SIG-M5 (cell line): ENCODE measurements around the gene SYT1.
"Not testable (repeated sequence)": the region's sequence is repeated elsewhere in the genome, so short reads cannot be mapped to it uniquely, and the experiment has no call there.

Source experiments
- DNase-seq: peaks from one replicate; lab custom pipeline; 2025; lab: John Stamatoyannopoulos, UW

Gene SYT1

DNA sequence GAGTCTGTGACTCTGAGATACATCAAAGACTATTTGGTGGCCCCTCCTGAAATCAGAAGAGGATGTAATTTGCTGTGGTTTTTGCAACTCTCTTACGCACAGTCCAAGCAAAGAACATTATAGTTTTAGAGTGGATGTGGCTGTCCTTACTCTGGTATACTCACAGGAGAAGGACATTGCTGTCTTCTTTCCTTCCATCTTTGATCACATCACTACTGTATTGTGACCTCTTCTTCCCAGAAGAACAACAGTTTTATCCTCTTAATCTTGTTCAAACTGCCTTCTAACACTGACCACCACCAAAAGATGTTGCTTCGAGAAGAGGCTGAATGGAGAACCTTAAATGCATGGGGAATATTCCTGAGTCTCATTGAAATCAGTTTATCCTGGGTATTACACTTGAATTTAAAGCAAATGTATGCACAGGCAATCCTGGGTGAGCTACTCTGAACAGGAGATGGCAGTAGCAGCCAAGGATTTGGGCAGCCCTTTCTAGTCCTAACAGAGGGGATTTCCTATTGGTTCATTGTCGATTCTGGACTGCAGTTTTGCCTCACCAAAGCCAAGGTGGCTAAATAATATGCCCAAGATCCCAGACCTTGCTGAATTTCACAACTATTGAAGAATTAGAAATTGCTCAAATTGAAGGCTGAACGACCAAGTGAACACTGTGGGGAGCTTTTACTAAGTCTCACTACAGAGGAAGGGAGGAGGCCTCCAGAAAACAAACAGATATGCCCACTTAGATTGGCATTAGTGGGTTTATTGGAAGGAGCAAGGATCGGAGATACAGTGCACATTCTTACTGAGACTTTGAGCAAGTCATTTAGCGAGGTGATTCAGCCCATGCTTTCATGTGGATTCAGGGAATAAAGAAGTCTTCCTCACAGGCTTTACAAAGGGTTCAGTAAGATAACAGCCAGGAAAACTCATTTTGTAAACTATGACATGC, 543.4 kb downstream of the SYT1 start:
- no peak for DNase-seq

DNA sequence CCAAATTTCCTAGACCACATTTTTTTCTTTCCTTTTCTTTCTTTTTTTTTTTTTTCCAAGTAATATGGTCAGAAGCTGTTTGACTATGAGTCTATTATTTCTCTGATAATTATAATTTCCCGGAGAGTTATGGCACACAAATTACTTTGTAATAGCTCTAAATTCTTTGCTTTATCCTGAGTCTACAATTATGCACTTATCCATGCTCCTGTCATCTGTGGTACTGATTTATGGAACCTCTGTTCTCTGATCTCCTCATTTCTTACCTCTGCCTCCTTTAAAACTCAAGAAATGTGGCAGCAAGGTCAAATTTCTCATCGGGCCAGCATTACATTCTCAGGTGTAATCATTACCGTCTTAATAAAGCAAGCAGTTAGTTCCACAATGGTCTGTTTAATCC, 544.1 kb downstream of the SYT1 start:
- no peak for DNase-seq

DNA sequence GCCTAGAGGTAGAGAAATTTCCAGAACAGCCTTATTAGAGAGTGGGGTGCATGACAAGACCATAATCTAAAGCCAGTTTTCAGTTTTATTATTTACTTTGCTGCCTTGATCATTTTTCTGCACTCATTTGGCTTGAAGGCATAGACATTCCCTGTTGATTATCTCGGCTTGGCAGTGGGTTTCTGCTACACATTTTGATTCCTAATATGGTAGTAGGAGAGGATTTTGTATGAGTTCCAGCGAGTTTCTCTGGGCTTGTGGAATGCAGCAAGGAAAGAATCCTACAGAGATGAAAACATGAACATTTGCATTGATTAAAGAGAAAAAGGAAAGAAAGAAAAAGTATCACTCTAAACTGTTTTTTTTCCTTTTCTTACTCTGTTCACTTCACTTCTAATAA, 545.0 kb downstream of the SYT1 start:
- no peak for DNase-seq

DNA sequence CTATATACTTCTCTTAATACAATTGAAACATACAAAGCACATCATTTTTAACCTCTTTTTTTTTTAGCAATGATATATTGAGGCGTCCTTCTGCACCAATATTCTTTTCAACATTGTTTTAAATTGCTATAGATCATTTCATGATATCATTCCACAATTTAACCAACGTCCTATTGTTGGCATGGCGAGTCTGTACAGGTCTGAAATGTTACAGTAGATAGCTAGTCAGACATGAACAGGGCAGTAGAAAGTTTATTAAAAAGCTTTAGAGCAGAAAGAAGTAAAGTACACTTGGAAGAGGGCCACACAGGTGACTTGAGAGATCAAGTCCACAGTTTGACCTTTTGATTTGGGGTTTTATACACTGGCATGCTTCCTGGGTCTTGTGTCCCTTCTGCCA, 547.2 kb downstream of the SYT1 start:
- DNase-seq = no peak

DNA sequence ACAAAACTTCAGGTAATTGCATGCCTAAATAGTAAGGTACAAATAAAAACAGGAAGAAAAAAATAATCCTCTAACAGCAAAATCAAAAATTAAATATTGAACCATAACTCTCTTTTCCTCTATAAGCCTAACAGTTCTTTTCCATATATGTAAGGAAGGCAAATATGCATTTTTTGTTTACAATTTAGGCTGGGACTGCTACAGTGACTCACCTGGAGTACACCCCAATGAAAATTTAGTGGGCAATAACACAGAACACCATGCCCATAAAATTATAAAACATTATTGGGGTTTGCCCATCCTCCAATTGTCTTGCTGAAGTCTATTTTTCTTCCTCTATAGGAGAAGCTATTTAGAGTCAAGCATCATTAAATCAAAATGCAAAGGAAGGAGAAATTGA, 549.2 kb downstream of the SYT1 start:
- DNase-seq = no peak

DNA sequence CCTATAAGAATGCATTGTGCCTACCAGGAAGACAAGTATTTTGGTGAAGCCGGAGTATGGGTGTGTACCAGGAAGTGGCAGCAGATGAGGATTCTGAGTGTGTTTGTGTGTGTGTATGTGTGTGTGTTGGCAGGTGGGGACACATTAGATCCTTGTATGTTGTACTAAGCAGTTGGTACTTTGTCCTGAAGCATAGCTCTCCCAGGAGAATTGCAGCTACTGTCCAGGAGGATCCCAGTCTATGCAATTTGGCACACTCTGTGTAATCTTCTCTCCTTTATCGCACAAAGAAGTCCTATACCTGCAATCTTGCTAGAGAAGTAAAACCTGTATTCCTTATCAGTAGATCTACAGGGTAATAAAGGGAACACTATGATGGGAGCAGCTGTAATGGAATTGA, 549.7 kb downstream of the SYT1 start:
- DNase-seq = no peak

DNA sequence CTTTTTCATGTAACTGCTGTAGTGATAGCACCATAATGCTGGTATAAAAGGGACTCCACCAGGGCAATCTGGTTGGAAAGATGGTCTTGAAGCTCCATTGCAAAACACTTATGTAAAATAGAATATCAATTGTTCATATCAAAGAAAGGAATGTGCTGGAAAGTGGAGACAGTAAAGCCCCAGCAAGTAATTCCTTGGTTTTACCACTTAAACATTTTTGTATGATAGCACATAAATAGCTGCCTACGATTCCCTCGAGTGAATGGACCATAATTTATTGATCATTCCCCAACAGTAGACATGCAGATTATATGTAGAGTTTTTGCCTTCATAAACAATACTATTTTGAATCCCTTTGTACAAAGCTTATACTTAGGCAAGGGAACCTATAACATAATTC, 550.7 kb downstream of the SYT1 start:
- DNase-seq = no peak

DNA sequence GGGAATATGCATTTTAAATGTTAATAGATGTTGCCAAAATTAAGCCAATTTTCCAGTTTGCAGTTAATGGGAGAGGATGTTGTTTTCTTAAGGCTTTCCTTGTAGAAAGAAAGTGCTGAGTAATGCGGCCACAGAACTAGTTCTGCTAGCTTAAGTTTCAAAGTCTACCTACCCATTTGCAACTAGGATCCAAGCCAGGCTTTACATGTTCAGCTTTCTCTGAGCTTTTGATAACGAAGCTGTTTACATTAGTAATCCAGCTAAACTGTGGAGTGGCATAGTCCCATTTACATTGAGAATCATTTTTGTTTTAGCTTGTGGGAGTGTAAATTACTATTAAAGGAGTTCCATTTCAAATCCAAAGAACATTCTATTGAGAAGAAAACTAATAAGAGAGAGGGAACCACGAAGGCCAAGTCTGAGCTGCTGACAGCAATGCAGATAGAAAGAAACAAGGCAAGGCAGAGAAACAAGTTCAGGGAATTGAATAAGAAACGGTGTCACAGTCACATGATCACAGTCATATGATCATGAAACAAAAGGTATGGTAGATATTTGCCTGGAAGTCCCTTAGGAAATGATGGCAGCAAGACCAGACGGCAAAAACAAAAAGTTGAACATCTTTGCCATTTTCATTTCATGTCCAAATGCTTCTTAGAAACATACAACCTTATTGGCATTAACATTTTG, 551.3 kb downstream of the SYT1 start:
- no peak for DNase-seq

DNA sequence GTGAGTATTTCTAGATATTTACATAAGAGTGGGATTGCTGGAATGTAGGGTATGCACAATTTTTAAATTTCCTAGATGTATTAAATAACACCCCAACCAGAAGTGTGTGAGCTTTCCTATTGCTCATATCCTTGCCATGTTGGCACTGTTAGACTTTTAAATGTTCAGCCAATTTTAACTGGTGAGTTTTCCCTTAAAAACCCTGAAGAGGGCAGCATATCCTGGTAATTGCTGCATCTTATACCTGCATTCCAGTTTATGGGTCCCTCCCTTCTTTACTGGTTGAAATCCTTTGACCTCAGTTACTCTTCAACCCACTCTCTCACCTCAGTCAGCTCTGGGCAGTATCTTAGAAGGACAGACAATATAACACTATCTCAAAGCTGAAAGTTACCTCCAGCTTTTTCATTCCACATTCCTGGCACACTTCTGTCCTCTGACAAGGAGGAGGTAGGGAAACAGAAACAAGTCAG, 555.6 kb downstream of the SYT1 start:
- no peak for DNase-seq

DNA sequence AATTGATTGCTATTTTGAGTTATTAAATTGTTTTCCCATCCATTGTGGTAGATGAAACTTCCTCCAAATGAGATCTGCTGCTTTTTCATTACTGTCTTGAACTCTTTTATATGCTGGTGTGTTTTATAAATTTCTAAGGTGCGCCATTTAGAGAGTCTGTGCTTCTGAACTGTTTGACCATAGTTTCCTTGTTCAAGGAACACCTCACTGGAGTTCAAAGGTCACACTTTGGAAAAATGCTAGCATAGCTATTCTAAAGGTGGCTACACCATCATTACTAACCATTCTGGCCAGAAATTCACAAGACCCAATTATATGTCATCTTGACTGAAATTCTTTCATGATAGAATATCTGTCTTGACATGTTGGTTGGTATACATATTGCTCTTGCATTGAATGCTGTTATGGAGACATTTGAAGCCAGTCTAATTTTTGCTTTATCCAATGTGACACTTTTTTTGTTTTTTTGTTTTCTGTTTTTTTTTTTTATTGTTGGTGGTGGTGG, 556.7 kb downstream of the SYT1 start:
- DNase-seq = no peak

DNA sequence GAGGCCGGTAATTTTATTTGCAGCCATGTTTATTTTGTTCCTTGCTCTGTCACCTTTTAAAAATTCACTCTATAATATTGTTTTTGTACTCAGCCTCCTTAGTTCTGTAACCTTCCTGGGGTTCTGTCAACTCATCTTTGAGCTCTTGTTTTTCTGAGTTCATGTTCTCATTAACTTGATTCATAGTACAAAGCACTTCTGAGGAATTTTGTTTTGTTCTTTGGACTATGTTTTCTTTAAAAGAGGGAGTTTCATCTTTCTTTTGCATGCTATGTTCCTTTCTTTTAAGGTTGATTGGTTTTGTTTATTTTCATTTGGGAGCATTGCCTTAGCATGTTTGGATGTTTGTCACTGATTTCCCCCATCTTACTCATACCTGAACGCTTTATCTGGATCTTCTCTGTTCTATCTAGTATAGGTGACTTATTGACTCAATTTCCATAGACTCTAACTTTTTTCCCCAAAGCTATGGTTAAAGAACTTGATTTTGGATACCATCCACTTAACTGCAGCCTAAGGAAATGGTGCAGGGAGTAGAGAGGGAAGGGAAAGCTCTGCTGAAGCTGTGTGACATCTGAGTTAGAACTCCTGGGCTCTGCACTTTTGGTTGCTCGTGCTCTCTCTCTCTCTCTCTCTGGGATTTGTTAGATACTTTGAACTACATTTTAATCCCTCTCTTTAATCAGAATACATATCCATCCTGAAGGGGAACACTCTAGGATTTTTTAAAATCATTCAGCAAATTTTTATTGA, 557.7 kb downstream of the SYT1 start:
- DNase-seq = no peak

DNA sequence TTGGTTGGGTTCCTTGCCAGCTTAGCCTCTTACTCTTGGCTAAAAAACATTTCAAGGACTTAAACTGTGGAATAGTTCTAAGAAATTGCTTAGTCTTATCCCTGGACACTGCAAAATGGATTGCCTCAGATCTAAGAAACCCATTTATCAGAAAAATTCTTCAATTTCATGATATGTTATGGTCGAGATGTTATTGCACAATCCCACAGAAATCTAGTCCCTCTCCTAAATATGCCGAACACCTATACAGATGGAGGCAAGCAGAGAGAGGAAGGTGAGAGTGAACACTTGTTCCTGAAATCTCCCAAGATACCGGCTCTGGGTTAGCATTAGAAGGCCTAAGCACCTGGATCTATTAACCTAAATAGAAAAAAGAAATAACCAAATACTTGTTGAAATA, 559.0 kb downstream of the SYT1 start:
- DNase-seq = no peak

DNA sequence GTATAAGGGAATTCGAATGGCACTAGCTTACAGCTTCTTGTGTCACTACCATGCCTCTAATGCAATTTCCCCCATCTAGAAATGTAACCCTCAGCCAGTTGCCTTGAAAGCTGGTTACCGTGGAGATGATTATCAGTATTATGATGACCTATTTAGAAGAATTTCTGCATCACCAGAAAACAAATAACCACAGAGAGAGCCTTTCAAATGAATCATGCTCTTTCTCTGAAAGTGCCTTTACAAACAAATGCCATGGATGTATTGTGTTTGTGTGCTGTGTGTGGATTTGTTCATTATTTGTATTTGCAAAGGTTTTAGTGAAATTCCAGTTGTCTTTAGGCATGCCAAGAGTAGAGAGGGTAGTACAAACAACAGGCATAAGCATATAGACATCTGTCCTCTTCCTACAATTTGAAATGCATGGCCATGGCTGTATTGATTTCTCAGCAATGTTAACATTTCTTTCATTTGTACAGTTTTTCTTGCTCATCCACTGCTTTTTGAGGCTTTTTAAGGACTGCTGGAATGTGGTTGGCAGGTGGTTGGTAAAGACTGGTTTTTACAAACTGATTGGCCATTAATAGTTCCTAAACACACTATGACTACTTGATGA, 559.6 kb downstream of the SYT1 start:
- DNase-seq = no peak

DNA sequence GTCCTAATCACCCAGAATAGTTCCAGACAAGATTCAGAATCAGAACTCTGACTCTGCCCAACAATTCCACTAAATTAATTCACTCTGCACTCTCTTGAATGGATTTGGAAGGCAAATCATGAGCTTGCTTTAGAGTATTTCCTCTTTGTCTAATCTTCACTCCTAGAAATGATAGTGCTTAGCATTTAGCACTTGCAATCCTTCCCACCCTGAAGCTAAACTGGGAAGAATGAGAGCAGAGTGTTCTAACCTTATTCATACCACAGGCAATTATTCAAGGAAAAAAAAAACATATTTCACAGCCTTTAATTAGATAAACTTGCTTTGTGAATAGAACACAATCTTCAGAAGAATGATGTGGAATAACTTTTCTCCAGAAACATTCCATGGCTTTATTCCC, 561.5 kb downstream of the SYT1 start:
- DNase-seq = no peak

DNA sequence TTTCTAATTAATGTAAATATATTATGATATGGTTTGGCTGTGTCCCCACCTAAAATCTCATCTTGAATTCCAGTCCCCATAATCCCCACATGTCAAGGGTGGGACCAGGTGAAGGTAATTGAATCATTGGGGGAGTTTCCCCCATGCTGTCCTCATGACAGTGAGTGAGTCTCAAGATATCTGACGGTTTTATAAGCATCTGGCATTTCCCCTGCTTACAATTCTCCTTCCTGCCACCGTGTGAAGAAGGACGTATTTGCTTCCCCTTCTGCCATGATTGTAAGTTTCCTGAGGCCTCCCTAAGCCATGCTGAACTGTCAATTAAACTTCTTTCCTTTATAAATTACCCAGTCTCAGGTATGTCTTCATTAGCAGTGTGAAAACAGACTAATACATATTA, 562.2 kb downstream of the SYT1 start:
- DNase-seq = not testable (repeated sequence)

DNA sequence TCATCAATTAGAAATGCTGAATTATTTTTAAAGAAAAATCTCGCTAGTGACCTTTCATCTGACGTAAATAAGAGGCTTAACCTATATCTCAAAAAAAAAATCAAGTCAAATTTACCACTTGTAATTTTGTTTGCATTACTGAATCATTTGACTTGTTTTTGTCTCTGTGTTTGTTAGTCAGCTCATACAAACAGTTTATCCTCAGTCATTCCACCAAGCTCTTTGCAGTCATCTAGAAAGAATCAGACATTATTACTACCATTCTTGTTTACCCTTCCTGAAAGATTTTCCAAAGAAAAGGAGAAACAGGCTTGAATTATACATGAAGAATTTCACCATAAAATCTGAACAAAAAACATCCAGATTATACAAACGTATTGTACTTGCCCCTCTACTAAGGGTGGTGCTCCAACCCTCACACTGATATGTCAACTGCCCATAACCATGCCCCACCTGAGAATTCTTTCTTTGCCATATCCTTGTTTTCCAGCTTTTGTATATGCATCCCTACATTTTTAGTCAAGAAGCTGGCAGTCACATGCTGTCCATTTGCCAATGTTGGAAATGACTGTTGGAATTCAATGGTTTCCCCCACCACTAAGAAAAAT, 569.0 kb downstream of the SYT1 start:
- no peak for DNase-seq

DNA sequence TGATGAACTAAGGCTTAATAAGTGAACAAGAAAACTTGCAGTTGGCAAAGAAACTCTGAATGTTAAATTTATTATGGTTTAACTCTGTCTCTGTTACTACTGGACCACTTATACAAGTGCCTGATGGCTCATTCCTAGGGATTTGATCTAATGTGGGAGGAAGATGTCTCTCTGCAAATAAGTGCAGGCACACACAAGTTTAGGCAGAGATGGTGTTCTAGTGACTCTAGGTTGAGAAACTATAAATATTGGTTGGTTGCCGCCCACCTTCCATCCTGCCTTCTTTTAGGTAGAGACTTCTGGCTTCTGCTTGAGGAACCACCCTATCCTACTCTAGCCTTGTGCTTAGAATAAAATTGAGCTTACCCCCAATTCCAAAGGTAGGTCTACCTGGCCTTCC, 570.0 kb downstream of the SYT1 start:
- no peak for DNase-seq

DNA sequence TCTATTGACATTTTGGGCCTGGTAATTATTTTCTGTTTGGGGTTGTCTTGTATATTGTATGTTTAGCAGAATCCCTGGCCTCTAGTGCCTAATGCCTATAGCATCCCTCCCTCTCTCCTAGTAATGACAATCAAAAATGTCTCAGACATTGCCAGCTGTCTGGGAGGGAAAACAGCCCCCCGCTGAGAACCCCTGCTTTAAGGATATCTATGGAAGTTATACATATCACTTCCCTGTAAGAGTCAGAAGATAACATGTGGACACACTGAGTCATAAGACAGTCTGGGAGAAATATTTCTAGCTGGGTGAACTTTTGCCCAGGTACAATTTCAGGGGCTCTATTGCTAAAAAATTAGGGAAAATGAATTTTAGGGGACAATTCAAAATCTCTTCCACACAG, 571.2 kb downstream of the SYT1 start:
- DNase-seq = no peak

DNA sequence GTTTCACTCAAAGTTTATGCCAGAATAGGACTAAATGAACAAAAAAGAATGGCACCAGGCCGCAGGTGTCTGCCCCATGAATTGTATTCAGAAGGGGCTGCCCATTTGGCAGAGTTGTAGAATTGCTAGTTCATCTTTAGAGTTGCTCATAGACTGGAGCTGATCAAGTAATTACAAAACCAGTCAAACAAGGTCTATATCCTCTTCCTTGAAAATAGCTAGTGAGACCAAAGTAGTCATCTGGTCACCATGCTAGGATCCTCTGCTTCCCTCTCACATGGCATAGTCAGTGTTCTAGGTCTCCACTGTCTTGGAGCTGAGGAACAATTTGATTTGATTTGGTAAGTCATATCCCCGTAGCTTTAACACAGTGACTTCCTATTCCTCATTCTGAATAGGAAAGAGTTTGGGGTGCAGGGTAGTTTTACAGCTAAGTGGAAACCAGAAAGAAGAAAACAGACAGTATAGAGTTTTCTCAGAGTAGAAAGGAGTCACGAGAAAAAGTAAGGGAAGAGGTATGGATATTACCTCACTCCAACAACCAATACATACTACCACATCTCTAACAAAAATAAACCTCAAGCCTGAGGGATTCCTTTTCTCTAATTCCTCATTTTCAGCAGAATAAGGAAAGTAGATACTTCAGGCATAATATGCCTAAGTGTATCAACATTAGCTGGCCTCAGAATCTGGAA, 574.1 kb downstream of the SYT1 start:
- DNase-seq = no peak

DNA sequence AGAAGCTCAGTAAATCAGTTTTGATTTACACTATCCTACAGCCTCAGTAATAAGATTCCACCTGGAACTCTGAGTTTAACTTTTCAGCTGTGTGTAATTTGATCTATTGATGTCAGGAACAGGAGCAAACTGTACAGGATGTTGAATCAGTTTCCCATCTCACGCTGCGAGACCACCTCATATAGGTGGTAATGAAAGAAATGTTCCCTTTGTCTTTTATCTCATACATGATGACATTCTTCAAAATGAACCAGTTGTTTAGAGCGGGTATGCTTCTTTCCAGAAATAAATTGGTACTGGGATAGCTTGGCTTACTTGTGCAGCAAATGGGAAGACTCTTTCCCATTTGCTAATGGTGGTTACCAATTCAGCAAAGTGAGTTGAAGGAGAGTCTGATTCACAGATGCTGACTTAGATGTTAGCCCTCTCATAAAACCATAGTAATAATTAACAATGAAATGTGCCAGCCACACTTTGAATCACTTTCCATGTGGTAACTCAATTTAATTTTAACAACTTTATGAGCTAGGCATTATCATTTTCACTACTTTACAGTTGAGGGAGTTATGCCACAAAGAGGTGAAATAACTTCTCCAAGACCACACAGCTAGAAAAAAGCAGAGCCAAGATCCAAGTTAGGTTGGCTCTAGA, 574.7 kb downstream of the SYT1 start:
- DNase-seq = no peak
